Stimulated activated CD4-positive, alpha-beta T cell treated with anti-CD3 and anti-CD28 coated beads, Interleukin-1b, Interleukin-23, amount 100 ng/mL, for 48 hours (primary cell): ENCODE data around the gene LARGE1.
"Not testable (repeated sequence)": the region's sequence is repeated elsewhere in the genome, so short reads cannot be mapped to it uniquely, and the experiment has no call there.

Experiments
- DNase-seq: peaks from one replicate; pipeline ENCODE4 v3.0.0-alpha.2; 2020

Gene LARGE1

GRCh38 chr22:33389936-33390335 lies 530.3 kb downstream of the LARGE1 start:
- no peak for DNase-seq

GRCh38 chr22:33386270-33386669 lies 534.0 kb downstream of the LARGE1 start:
- no peak for DNase-seq

- DNase-seq, result no peak
Observed at GRCh38 chr22:33385611-33386010, 534.7 kb downstream of the LARGE1 start.

GRCh38 chr22:33382436-33382835 lies 537.8 kb downstream of the LARGE1 start:
- no peak for DNase-seq

GRCh38 chr22:33381531-33382406 lies 538.5 kb downstream of the LARGE1 start:
- no peak for DNase-seq

GRCh38 chr22:33380789-33381530 lies 539.3 kb downstream of the LARGE1 start:
- DNase-seq, result no peak

GRCh38 chr22:33379836-33380235 lies 540.4 kb downstream of the LARGE1 start:
- no peak for DNase-seq

- DNase-seq, result no peak
Observed at GRCh38 chr22:33372875-33373274, 547.4 kb downstream of the LARGE1 start.

GRCh38 chr22:33363256-33363655 lies 557.0 kb downstream of the LARGE1 start:
- DNase-seq, result not testable (repeated sequence)

- no peak for DNase-seq
Observed at GRCh38 chr22:33362702-33363101, 557.6 kb downstream of the LARGE1 start.

GRCh38 chr22:33361581-33361980 lies 558.7 kb downstream of the LARGE1 start:
- no peak for DNase-seq

- DNase-seq, result no peak
Observed at GRCh38 chr22:33357981-33358399, 562.3 kb downstream of the LARGE1 start.

GRCh38 chr22:33354928-33355327 lies 565.3 kb downstream of the LARGE1 start:
- no peak for DNase-seq

GRCh38 chr22:33353502-33353901 lies 566.8 kb downstream of the LARGE1 start:
- no peak for DNase-seq

GRCh38 chr22:33352768-33353167 lies 567.5 kb downstream of the LARGE1 start:
- no peak for DNase-seq

- DNase-seq, result no peak
Observed at GRCh38 chr22:33350961-33351360, 569.3 kb downstream of the LARGE1 start.

- no peak for DNase-seq
Observed at GRCh38 chr22:33350491-33350890, 569.8 kb downstream of the LARGE1 start.

- DNase-seq, result no peak
Observed at GRCh38 chr22:33347002-33347401, 573.3 kb downstream of the LARGE1 start.

GRCh38 chr22:33341611-33342010 lies 578.7 kb downstream of the LARGE1 start:
- no peak for DNase-seq

- DNase-seq, result no peak
Observed at GRCh38 chr22:33337524-33337923, 582.8 kb downstream of the LARGE1 start.

GRCh38 chr22:33335611-33336279 lies 584.5 kb downstream of the LARGE1 start:
- no peak for DNase-seq

- DNase-seq, result no peak
Observed at GRCh38 chr22:33332538-33332937, 587.7 kb downstream of the LARGE1 start.

- no peak for DNase-seq
Observed at GRCh38 chr22:33331017-33331416, 589.3 kb downstream of the LARGE1 start.

- DNase-seq, result no peak
Observed at GRCh38 chr22:33330534-33330933, 589.7 kb downstream of the LARGE1 start.
